ENCODE results near the gene WIPF3. TPM values are rescaled to one million over a fixed set of nuclear protein-coding genes. Genes with fewer than 3 reads are reported as not detected.
"Not testable (repeated sequence)": the region's sequence is repeated elsewhere in the genome, so short reads cannot be mapped to it uniquely, and the experiment has no call there.

Gene WIPF3
- total RNA-seq, 1 donor from 2014 or later: 4.1 TPM

GRCh38 chr7:29940199-29940598 is 133.9 kb downstream of the WIPF3 start:
- FAIRE-seq: no peak
- no peak for DNase-seq (ENCODE audit: low spot score in 2 of 2)

- DNase-seq (ENCODE audit: low spot score in 2 of 2): no peak
- FAIRE-seq: no peak
Observed at GRCh38 chr7:29945259-29945809, 139.0 kb downstream of the WIPF3 start.

- no peak for FAIRE-seq
- no peak for DNase-seq (ENCODE audit: low spot score in 2 of 2)
Observed at GRCh38 chr7:29946428-29947186, 140.3 kb downstream of the WIPF3 start.

GRCh38 chr7:29948587-29948986 is 142.3 kb downstream of the WIPF3 start:
- DNase-seq (ENCODE audit: low spot score in 2 of 2) (no peak), FAIRE-seq (no peak)

- no peak for FAIRE-seq
- DNase-seq (ENCODE audit: low spot score in 2 of 2): no peak
Observed at GRCh38 chr7:29950480-29950879, 144.2 kb downstream of the WIPF3 start.

- FAIRE-seq (no peak), DNase-seq (ENCODE audit: low spot score in 2 of 2) (no peak)
Observed at GRCh38 chr7:29951206-29951605, 144.9 kb downstream of the WIPF3 start.

GRCh38 chr7:29953726-29954347 is 147.5 kb downstream of the WIPF3 start:
- no peak for FAIRE-seq
- DNase-seq (ENCODE audit: low spot score in 2 of 2): no peak

GRCh38 chr7:29955075-29955792 is 148.9 kb downstream of the WIPF3 start:
- FAIRE-seq (no peak), DNase-seq (ENCODE audit: low spot score in 2 of 2) (no peak)

- FAIRE-seq: no peak
- DNase-seq (ENCODE audit: low spot score in 2 of 2): no peak
Observed at GRCh38 chr7:29955799-29956486, 149.6 kb downstream of the WIPF3 start.

GRCh38 chr7:29956487-29956836 is 150.2 kb downstream of the WIPF3 start:
- DNase-seq (ENCODE audit: low spot score in 2 of 2): no peak
- FAIRE-seq: no peak

- no peak for DNase-seq (ENCODE audit: low spot score in 2 of 2)
- no peak for FAIRE-seq
Observed at GRCh38 chr7:29957521-29958310, 151.4 kb downstream of the WIPF3 start.

GRCh38 chr7:29958667-29959358 is 152.5 kb downstream of the WIPF3 start:
- DNase-seq (ENCODE audit: low spot score in 2 of 2): no peak

GRCh38 chr7:29961611-29962010 is 155.3 kb downstream of the WIPF3 start:
- DNase-seq (ENCODE audit: low spot score in 2 of 2); FAIRE-seq: not testable (repeated sequence)

More at GRCh38 chr7:29958667-29959358, 152.5 kb downstream of the WIPF3 start:
- FAIRE-seq: no peak

- no peak for DNase-seq (ENCODE audit: low spot score in 2 of 2)
- FAIRE-seq: peak; percentile 81
Observed at GRCh38 chr7:29962035-29962434, 155.7 kb downstream of the WIPF3 start.

- no peak for DNase-seq (ENCODE audit: low spot score in 2 of 2)
- no peak for FAIRE-seq
Observed at GRCh38 chr7:29965030-29965429, 158.7 kb downstream of the WIPF3 start.
